Measurements from ENCODE around the gene VAC14.

The VAC14 gene

GRCh38 chr16:70721202-70721963 is 79.6 kb downstream of the VAC14 start:
- Histone ChIP-seq H3K4me3 (ENCODE audit: low read depth, low read length) (no peak overlapping the region), H3K4me1 (peaks cover 9% of the 10 kb centered on the region), H3K36me3 (no peaks in the 10 kb centered on the region; the same call in 1 of the 2 replicates), H3K9me3 (no peaks in the 10 kb centered on the region), H3K27me3 (no peaks in the 10 kb centered on the region)
- DNase-seq = no peak
- no peak for TF ChIP-seq CTCF (IDR thresholded peaks at IDR 0.05; ENCODE audit: low read depth, low read length)

GRCh38 chr16:70720425-70721201 is 80.3 kb downstream of the VAC14 start:
- DNase-seq = no peak
- no peaks in the 10 kb centered on the region for H3K27me3 ChIP-seq
- H3K4me3 ChIP-seq (ENCODE audit: low read depth, low read length) = no peak overlapping the region
- H3K36me3 ChIP-seq = no peaks in the 10 kb centered on the region; the same call in 1 of the 2 replicates
- no peak for TF ChIP-seq CTCF (IDR thresholded peaks at IDR 0.05; ENCODE audit: low read depth, low read length)
- H3K4me1 ChIP-seq = peaks cover 9% of the 10 kb centered on the region
- H3K9me3 ChIP-seq = no peaks in the 10 kb centered on the region

- no peaks in the 10 kb centered on the region for H3K27me3 ChIP-seq
- no peak overlapping the region for H3K4me3 ChIP-seq (ENCODE audit: low read depth, low read length)
- no peaks in the 10 kb centered on the region for H3K9me3 ChIP-seq
- no peak for TF ChIP-seq CTCF (IDR thresholded peaks at IDR 0.05; ENCODE audit: low read depth, low read length)
- DNase-seq = no peak
- no peaks in the 10 kb centered on the region; the same call in 1 of the 2 replicates for H3K36me3 ChIP-seq
- H3K4me1 ChIP-seq = peaks cover 38% of the 10 kb centered on the region
Measured at GRCh38 chr16:70717065-70717464, 83.9 kb downstream of the VAC14 start.

- no peak for DNase-seq
- peak overlapping the region; percentile 7; the same call in 1 of the 2 replicates for H3K4me3 ChIP-seq (ENCODE audit: low read depth, low read length)
- TF ChIP-seq CTCF (IDR thresholded peaks at IDR 0.05; ENCODE audit: low read depth, low read length) = no peak
- no peaks in the 10 kb centered on the region for H3K9me3 ChIP-seq
- H3K36me3 ChIP-seq = no peaks in the 10 kb centered on the region; the same call in 1 of the 2 replicates
- H3K27me3 ChIP-seq = no peaks in the 10 kb centered on the region
- peaks cover 38% of the 10 kb centered on the region for H3K4me1 ChIP-seq
Measured at GRCh38 chr16:70715860-70716357, 85.0 kb downstream of the VAC14 start.

- no peaks in the 10 kb centered on the region for H3K9me3 ChIP-seq
- H3K27me3 ChIP-seq = no peaks in the 10 kb centered on the region
- DNase-seq = peak; percentile 90
- H3K4me3 ChIP-seq (ENCODE audit: low read depth, low read length) = peak overlapping the region; percentile 7; the same call in 1 of the 2 replicates
- peaks cover 38% of the 10 kb centered on the region for H3K4me1 ChIP-seq
- TF ChIP-seq CTCF (IDR thresholded peaks at IDR 0.05; ENCODE audit: low read depth, low read length) = no peak; the same call in 1 of the 2 replicates
- no peaks in the 10 kb centered on the region; the same call in 1 of the 2 replicates for H3K36me3 ChIP-seq
Measured at GRCh38 chr16:70715055-70715858, 85.7 kb downstream of the VAC14 start.

Measured in BE2C (cell line).